Measurements from ENCODE around the gene PPP1R27. TPM values are rescaled to one million over a fixed set of nuclear protein-coding genes. Genes with fewer than 3 reads are reported as not detected.

Gene PPP1R27
- total RNA-seq, 4 donors from 2014 or later = not detected

DNA sequence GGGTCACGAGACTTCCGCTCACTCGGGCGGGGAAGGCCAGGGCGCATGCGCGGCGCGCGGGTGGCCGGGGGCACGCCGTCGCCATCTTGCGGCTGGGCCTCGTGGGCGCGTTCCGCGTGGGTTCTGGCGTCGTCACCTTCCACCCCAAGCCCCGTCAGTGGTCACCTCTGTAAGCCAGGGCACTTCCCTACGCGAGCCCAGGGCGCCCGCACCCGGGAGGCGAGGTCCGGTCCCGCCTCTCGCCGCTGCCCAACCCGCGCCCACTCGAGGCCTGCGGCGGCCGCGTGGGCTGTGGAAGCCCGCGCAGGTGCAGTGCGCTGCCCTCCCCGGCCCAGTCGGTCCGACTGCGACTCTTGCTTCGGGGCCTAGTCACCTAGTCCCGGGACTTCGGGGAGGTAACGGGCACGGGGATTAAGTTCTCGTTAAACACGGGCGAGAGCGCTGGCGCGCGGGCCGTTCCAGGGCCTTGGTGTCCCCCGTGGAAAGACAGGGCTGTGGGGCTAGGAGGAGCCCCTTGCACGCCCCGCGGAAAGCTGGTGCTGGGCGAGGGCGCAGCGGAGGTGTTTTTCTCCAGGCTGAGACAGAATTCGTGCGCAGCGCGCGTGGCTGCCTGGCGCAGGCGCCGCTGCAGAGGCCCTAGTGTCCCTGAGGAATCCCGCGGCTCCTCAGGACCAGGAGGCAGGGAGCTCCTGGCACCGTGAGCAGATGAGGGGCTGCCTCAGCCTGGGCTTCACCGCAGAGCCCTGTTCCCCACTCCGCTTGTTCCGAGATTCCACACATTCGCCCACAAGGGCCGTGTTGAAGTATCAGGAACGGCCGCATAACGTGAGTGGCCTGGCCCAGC lies 36.8 kb upstream of the PPP1R27 start:
- peak overlapping the region; percentile 98 to 100 (median 99) for H3K27ac ChIP-seq
- H3K4me1 ChIP-seq = peaks cover 9 to 49% (median 18%) of the 10 kb centered on the region in 4 donors
- TF ChIP-seq POLR2A (IDR thresholded peaks at IDR 0.05) = peak; percentile 90 to 96
- TF ChIP-seq CTCF (IDR thresholded peaks at IDR 0.05) = peak in 5 of 6 experiments; percentile 17 to 59 (median 39)
- no peaks in the 10 kb centered on the region for H3K9me3 ChIP-seq
- DNase-seq = peak; percentile 77 to 97 (median 92)
- no peaks in the 10 kb centered on the region for H3K27me3 ChIP-seq
- H3K36me3 ChIP-seq = peaks cover 0 to 20% (median 0%) of the 10 kb centered on the region in 3 donors
- peak overlapping the region; percentile 89 to 97 (median 92) for H3K4me3 ChIP-seq

DNA sequence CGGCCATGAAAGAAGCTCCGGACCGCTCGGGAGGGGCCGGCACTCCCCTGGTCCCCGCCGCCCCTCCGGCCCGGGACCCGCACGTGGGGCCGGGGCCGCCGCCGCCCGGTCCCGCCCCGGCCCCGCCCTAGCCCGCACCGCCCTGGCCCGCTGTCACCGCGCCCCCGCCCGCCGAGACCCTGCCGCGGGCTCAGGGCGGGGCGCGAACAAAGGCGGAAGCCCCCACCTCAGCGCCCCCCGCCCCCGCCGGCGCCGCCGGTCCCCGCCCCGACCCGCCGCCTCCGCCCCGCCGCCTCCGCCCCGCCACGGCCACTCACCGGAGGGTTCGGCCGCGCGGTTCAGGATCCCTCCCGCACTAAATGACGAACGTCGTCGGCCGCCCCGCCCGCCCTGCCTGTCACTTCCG lies 36.1 kb upstream of the PPP1R27 start, which contains the start of gene ARHGDIA:
Gene ARHGDIA (minus strand): TSS at position 357 of the 406 bp plus-strand sequence. CDS start 1,407 bp downstream, outside the sequence.
- Histone ChIP-seq H3K27ac (peak within 1 kb of the TSS; percentile 98 to 100 (median 99)), H3K27me3 (no peaks in the 10 kb centered on the region), H3K4me1 (peaks cover 12 to 55% (median 20%) of the 10 kb centered on the region in 4 donors), H3K36me3 (peaks cover 0 to 20% (median 0%) of the 10 kb centered on the region in 3 donors), H3K9me3 (no peaks in the 10 kb centered on the region), H3K4me3 (peak within 1 kb of the TSS; percentile 89 to 97 (median 92))
- peak in 1 of 3 donors; percentile 95 for DNase-seq
- TF ChIP-seq CTCF (IDR thresholded peaks at IDR 0.05) (no peak), POLR2A (IDR thresholded peaks at IDR 0.05) (no peak)

GRCh38 chr17:81870131-81870980 lies 35.5 kb upstream of the PPP1R27 start:
- Histone ChIP-seq H3K27ac (peak overlapping the region; percentile 98 to 100 (median 99)), H3K9me3 (no peaks in the 10 kb centered on the region), H3K4me3 (peak overlapping the region; percentile 89 to 97 (median 92)), H3K4me1 (peaks cover 12 to 58% (median 20%) of the 10 kb centered on the region in 4 donors), H3K36me3 (peaks cover 0 to 20% (median 0%) of the 10 kb centered on the region in 3 donors), H3K27me3 (no peaks in the 10 kb centered on the region)
- TF ChIP-seq CTCF (IDR thresholded peaks at IDR 0.05) (no peak), POLR2A (IDR thresholded peaks at IDR 0.05) (no peak)
- DNase-seq = peak; percentile 71 to 79 (median 76)

DNA sequence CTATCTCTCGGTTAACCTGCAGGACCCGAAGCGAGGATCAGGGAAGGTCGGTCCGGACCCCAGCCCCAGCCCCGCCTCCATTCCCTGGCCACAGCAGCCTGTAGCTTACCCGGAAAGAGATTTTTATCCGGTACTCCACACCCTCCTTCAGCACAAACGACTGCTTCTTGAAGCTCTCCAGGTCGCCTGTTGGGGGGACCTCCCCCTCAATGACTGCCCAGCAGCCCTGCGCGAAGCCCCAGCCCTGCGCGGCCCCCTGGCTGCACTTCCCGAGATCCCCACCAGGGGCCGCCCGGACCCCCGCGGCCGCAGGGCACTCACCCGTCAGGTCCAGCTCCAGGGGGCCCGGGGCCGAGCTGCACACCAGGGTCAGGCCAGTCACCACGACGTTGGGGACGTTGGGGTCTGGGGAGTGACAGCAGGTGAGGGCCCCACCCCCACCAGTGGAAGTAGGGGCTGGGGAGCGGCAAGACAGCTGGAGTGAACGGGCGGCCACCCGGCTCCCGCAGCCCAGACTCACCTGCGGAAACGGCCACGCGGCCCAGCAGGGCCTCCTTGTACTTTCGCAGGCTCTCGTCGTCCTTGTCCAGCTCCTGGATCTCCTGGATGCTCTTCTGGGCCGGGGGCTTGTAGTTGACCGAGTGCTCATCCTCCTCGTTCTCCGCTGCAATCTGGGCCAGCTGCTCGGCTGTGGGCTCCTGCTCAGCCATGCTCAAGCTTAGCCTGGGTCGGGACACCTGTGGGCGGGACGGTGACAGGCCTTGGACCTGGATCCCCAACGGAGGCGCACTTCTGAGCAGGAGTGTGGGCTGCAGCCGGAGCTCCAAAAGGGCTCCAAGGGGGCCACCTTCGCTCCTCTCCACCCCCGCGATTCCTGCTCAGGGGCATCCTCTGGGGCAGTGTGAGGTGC lies 34.6 kb upstream of the PPP1R27 start:
- peak; percentile 70 to 92 (median 78) for TF ChIP-seq CTCF (IDR thresholded peaks at IDR 0.05)
- peak; percentile 20 to 21 for TF ChIP-seq POLR2A (IDR thresholded peaks at IDR 0.05)
- Histone ChIP-seq H3K27ac (peak overlapping the region; percentile 98 to 100 (median 99)), H3K27me3 (no peaks in the 10 kb centered on the region), H3K4me1 (peaks cover 12 to 67% (median 20%) of the 10 kb centered on the region in 4 donors), H3K36me3 (peaks cover 0 to 20% (median 0%) of the 10 kb centered on the region in 3 donors), H3K9me3 (no peaks in the 10 kb centered on the region), H3K4me3 (peak overlapping the region; percentile 89 to 97 (median 92))
- peak in 2 of 3 donors; percentile 66 for DNase-seq
